ENCODE results near the gene CXCL11. TPM values are rescaled to one million over a fixed set of nuclear protein-coding genes. Genes with fewer than 3 reads are reported as not detected.

The CXCL11 gene
- total RNA-seq, 4 donors from 2014 or later: 1.3 to 1.6 TPM; not detected in 2

DNA sequence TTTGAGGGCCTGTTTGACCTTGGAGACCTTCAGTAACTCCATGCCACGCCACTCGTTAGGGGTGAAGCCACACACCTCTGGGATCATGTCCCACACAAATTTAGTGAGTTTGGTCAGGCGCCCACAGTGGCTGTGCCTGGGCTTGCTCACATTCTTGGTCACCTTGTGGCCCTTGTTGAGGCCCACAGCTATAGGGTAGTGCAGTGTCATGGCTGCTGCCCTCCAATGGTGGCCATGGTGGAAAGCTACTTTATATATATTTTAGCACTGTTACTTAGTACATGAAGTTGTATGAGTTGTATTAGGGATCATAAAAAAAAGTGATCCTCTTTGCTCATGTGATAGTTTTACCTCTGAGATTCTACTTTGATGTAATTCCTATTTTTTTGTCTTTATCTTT is 985 bp upstream of the CXCL11 start:
- no peak for ATAC-seq (ENCODE audit: low FRiP score)
- TF ChIP-seq, protein P1, sequence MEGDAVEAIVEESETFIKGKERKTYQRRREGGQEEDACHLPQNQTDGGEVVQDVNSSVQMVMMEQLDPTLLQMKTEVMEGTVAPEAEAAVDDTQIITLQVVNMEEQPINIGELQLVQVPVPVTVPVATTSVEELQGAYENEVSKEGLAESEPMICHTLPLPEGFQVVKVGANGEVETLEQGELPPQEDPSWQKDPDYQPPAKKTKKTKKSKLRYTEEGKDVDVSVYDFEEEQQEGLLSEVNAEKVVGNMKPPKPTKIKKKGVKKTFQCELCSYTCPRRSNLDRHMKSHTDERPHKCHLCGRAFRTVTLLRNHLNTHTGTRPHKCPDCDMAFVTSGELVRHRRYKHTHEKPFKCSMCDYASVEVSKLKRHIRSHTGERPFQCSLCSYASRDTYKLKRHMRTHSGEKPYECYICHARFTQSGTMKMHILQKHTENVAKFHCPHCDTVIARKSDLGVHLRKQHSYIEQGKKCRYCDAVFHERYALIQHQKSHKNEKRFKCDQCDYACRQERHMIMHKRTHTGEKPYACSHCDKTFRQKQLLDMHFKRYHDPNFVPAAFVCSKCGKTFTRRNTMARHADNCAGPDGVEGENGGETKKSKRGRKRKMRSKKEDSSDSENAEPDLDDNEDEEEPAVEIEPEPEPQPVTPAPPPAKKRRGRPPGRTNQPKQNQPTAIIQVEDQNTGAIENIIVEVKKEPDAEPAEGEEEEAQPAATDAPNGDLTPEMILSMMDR (IDR thresholded peaks at IDR 0.05): no peak
- no peak for DNase-seq (ENCODE audit: low spot score)

DNA sequence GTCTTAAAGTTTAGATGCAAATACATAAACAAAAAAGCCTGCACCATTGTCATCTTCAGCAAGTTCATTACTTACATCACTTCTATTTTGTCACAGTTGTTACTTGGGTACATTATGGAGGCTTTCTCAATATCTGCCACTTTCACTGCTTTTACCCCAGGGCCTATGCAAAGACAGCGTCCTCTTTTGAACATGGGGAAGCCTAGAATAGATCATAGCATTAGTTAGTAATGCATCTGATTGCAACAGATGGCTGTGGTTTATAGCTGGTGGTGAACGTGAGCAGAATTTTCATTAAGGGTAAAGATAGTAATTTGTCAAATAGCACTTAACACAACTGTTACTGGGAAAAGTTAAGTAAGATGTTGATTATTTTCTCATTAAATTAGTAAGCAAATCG is 729 bp downstream of the CXCL11 start:
- ATAC-seq (ENCODE audit: low FRiP score): no peak
- TF ChIP-seq, protein P1 (IDR thresholded peaks at IDR 0.05): no peak
- DNase-seq (ENCODE audit: low spot score): no peak

DNA sequence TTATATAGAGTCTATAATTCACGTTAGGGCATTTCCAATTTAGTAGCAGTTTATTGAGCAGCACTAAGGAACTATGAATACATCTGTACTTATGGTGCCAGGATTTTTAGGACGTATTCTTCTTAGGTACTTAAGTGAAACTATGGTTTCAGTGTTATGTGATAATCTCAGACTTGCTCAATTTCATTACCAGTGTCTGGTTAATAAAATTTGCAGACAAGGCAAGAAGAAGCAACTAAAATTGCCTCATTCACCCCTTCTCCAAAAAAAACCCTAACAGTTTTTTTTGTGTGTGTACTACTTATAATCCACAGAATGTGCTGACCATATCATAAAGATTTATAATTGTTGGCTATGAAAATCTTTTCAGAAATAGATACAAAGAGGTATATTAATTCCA is 6.6 kb downstream of the CXCL11 start:
- DNase-seq (ENCODE audit: low spot score): no peak
- TF ChIP-seq, protein P1 (IDR thresholded peaks at IDR 0.05): no peak
- ATAC-seq (ENCODE audit: low FRiP score): no peak

DNA sequence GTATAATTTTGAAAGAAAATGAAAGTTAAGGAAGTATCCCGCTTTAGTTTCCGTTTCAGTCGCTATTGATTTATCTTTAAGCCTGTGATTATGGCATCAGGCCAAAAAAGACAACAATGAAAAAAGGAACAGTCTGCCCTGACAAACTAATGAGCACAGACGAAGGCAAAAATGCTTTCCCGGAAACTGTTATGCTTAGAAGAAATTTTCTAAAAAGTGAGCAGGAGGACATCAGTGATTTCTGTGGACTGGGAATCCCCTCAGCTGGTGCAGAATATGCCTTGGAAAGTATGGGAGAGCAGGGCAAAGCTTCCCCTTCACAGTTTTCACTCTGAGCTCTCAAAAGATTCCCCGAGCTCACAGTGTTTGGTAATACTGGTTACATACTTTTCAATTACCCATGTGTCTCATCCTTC is 7.5 kb downstream of the CXCL11 start:
- TF ChIP-seq, protein P1 (IDR thresholded peaks at IDR 0.05): no peak
- no peak for DNase-seq (ENCODE audit: low spot score)
- no peak for ATAC-seq (ENCODE audit: low FRiP score)

DNA sequence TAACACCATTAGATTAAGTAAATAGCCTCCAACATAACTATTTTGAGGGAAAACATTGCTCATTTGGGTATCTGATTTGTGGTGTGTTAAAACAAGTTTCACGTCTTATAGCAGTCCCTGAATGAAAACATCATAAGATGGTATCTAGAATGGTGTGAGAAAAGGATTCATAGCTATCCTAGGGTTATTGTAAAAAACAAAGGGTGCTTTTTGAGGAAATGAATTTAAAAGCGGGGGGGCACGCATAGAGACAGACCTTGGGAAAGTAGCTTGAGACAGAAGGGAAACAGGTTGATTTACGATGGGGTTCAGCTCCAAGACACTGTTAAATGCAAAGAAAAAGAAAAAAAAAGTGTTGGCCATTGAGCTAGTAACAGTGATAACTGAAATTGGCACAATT is 11.8 kb downstream of the CXCL11 start:
- TF ChIP-seq, protein P1 (IDR thresholded peaks at IDR 0.05): no peak
- DNase-seq (ENCODE audit: low spot score) (no peak), ATAC-seq (ENCODE audit: low FRiP score) (no peak)

DNA sequence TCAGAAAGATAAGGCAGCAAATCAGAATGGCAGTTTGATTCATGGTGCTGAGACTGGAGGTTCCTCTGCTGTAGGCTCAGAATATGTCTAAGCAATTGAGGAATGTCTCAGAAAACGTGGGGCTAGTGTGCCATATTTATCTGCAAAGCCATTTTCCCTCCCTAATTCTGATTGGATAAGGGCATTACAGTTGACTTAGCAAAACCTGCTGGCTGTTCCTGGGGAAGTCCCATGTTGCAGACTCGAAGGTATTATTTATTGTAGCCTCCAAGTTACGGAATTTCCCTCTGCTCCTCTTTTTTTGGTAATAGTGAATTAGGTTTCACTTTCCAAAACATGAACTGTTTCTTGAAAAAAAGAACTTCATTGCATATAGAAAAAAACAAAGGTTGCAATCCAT is 12.5 kb downstream of the CXCL11 start, which contains the start of gene CXCL10:
CXCL10 (minus strand) TSS at position 109 of the 400 bp plus-strand sequence; CDS start at position 43, 66 bp downstream.
- ATAC-seq (ENCODE audit: low FRiP score) (peak; percentile 76), DNase-seq (ENCODE audit: low spot score) (no peak)

DNA sequence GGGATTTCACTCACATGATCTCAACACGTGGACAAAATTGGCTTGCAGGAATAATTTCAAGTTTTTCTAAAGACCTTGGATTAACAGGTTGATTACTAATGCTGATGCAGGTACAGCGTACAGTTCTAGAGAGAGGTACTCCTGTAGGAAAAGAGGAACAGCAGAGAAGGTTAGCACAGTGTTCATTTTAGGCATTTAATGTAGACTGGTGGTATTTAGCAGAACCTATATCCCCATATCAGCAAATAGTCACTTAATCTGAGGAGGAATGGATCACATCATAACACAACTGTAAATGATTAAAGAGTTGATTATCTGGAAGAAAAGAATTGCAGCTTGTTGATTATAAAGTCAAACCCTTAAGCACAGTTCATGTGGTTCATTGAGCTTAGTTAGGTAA is 13.2 kb downstream of the CXCL11 start:
- TF ChIP-seq, protein P1 (IDR thresholded peaks at IDR 0.05): no peak
- DNase-seq (ENCODE audit: low spot score) (no peak), ATAC-seq (ENCODE audit: low FRiP score) (no peak)

More for the DNA sequence above, 12.5 kb downstream of the CXCL11 start, which contains the start of gene CXCL10:
- TF ChIP-seq, protein P1 (IDR thresholded peaks at IDR 0.05): no peak
